GM12878 (cell line): ENCODE data around the gene PSMA1. TPM values are rescaled to one million over a fixed set of nuclear protein-coding genes. Genes with fewer than 3 reads are reported as not detected.

ENCODE experiments used
- ATF7 ChIP-seq: fragments of 450-650 bp; IDR thresholded peaks from 2 replicates; pipeline ENCODE4 v1.6.1; 2016; ENCODE audit warnings: low read depth, mild to moderate bottlenecking
- BHLHE40 ChIP-seq, 2 experiments: fragments of 450-650 bp in 1 of 2; IDR thresholded peaks; 2 replicates each; pipeline ENCODE4 v1.6.1; 2011 to 2017; ENCODE audit warnings: low read depth in 2 of 2, borderline replicate concordance in 1 of 2, improper control_type of control experiment in 1 of 2, low read length in 1 of 2, mild to moderate bottlenecking in 1 of 2
- CBFB ChIP-seq: IDR thresholded peaks from 2 replicates; pipeline ENCODE4 v1.6.1; 2016; ENCODE audit warnings: antibody characterized with exemption, low read depth
- CBX3 ChIP-seq: fragments of 200-600 bp; sonication (generic); IDR thresholded peaks from 2 replicates; pipeline ENCODE4 v1.6.1; 2016; ENCODE audit warnings: low read depth, borderline replicate concordance
- CEBPB ChIP-seq, 2 experiments: fragments of 150-350 bp in 1 of 2; IDR thresholded peaks; 2 replicates each; pipeline ENCODE4 v1.6.1; 2012 to 2014; ENCODE audit warnings: low read depth in 2 of 2, low read length in 2 of 2, borderline replicate concordance in 1 of 2, inconsistent platforms in 1 of 2
- CHD4 ChIP-seq: fragments of 200-600 bp; sonication (generic); IDR thresholded peaks from 2 replicates; pipeline ENCODE4 v1.6.1; 2016; ENCODE audit warnings: mild to moderate bottlenecking
- EGR1 ChIP-seq, 2 experiments: IDR thresholded peaks; 1 replicate in 1 of 2; 2 replicates in 1 of 2; pipeline ENCODE4 v1.6.1; 2011 to 2012; ENCODE audit warnings: low read depth in 2 of 2, low read length in 2 of 2, borderline replicate concordance in 1 of 2, mild to moderate bottlenecking in 1 of 2, moderate library complexity in 1 of 2
- FOXK2 ChIP-seq: fragments of 450-650 bp; IDR thresholded peaks from 2 replicates; pipeline ENCODE4 v1.6.1; 2017; ENCODE audit warnings: mild to moderate bottlenecking, moderate library complexity
- FOXM1 ChIP-seq: IDR thresholded peaks from 2 replicates; pipeline ENCODE4 v1.6.1; 2012; ENCODE audit warnings: low read depth, mild to moderate bottlenecking, inconsistent platforms, low read length, moderate library complexity
- HDGF ChIP-seq: fragments of 450-650 bp; IDR thresholded peaks from 2 replicates; pipeline ENCODE4 v1.6.1; 2016; ENCODE audit warnings: antibody characterized with exemption
- IRF3 ChIP-seq: fragments of 450-650 bp; IDR thresholded peaks from 2 replicates; pipeline ENCODE4 v1.6.1; 2014; ENCODE audit warnings: mild to moderate bottlenecking
- IRF4 ChIP-seq: IDR thresholded peaks from 2 replicates; pipeline ENCODE4 v1.6.1; 2011; ENCODE audit warnings: low read depth, low read length
- JUND ChIP-seq: IDR thresholded peaks from 2 replicates; pipeline ENCODE4 v1.6.1; 2012; ENCODE audit warnings: low read depth, mild to moderate bottlenecking, low read length, improper control_type of control experiment, moderate library complexity
- KDM1A ChIP-seq: fragments of 200-600 bp; sonication (generic); IDR thresholded peaks from 2 replicates; pipeline ENCODE4 v1.6.1; 2016; ENCODE audit warnings: borderline replicate concordance
- NR2C2 ChIP-seq: IDR thresholded peaks from 2 replicates; pipeline ENCODE4 v1.6.1; 2011; ENCODE audit warnings: borderline replicate concordance, low read depth; ENCODE audit not compliant: control insufficient read depth, insufficient read length
- NR2F1 ChIP-seq: fragments of 450-650 bp; conservative IDR thresholded peaks from 2 replicates; pipeline ENCODE4 v1.6.1; 2017; ENCODE audit warnings: mild to moderate bottlenecking
- PAX5 ChIP-seq: IDR thresholded peaks from 2 replicates; pipeline ENCODE4 v1.6.1; 2011; ENCODE audit warnings: low read depth, low read length, borderline replicate concordance
- PKNOX1 ChIP-seq: fragments of 450-650 bp; IDR thresholded peaks from 2 replicates; pipeline ENCODE4 v1.6.1; 2016; ENCODE audit warnings: mild to moderate bottlenecking
- POLR2AphosphoS5 ChIP-seq: IDR thresholded peaks from 2 replicates; pipeline ENCODE4 v1.6.1; 2011; ENCODE audit warnings: mild to moderate bottlenecking, low read length, inconsistent platforms
- SIN3A ChIP-seq: IDR thresholded peaks from 2 replicates; pipeline ENCODE4 v1.6.1; 2012; ENCODE audit warnings: low read depth, low read length, improper control_type of control experiment
- SMAD5 ChIP-seq: IDR thresholded peaks from 2 replicates; pipeline ENCODE4 v1.6.1; 2016; ENCODE audit warnings: antibody characterized with exemption, low read depth
- SP1 ChIP-seq: IDR thresholded peaks from one replicate; pipeline ENCODE4 v1.6.1; 2011; ENCODE audit warnings: low read depth, low read length
- SRF ChIP-seq, 2 experiments: IDR thresholded peaks; 2 replicates each; pipeline ENCODE4 v1.6.1; 2011; ENCODE audit warnings: low read depth in 2 of 2, low read length in 2 of 2, mild to moderate bottlenecking in 1 of 2, moderate library complexity in 1 of 2
- SUZ12 ChIP-seq: fragments of 200-600 bp; sonication (generic); IDR thresholded peaks from one replicate; pipeline ENCODE4 v1.6.1; 2018; ENCODE audit warnings: antibody characterized with exemption, mild to moderate bottlenecking; ENCODE audit not compliant: unreplicated experiment
- ZZZ3 ChIP-seq: IDR thresholded peaks from 2 replicates; pipeline ENCODE4 v1.6.1; 2011; ENCODE audit warnings: low read depth; ENCODE audit not compliant: control insufficient read depth, insufficient read length
- polyA plus RNA-seq, 11 experiments: library from polyadenylated mRNA; depleted of rRNA in 4 of 11; unstranded in 6 of 11; stranded (reverse) in 5 of 11; fragments of >200 nt; fragmentation: Nextera tagmentation in 4 of 11; fragmentation: Illumina TruSeq in 1 of 11; extraction: Ambion mirVana in 4 of 11; extraction: Trizol in 1 of 11; gene quantifications; 1 replicate in 1 of 11; 2 replicates in 10 of 11; pipeline versions ENCODE4 v1.2.1 to v1.2.3, GENCODE V29; 2011 to 2016; ENCODE audit warnings: inconsistent platforms in 2 of 11, missing spikeins in 2 of 11, low read depth in 1 of 11
- total RNA-seq, 4 experiments: library from RNA; depleted of rRNA in 3 of 4; stranded (reverse); fragments of >200 nt in 3 of 4; fragmentation: Illumina TruSeq in 1 of 4; extraction: Trizol in 1 of 4; gene quantifications; 2 replicates each; pipeline versions ENCODE4 v1.2.1 to v1.2.3, GENCODE V29; 2013 to 2021
- TF ChIP-seq, protein P1 (sequence below): IDR thresholded peaks from 2 replicates; pipeline ENCODE4 v1.6.1; 2011; ENCODE audit warnings: mild to moderate bottlenecking, low read depth, low read length, moderate library complexity; ENCODE audit not compliant: insufficient replicate concordance
- TF ChIP-seq, protein P2 (sequence below): IDR thresholded peaks from 2 replicates; pipeline ENCODE4 v1.6.1; 2012; ENCODE audit warnings: low read depth, low read length, improper control_type of control experiment

PSMA1 gene
- total and polyA plus RNA-seq, 10 of the 15 experiments (the other 5 are each of a cell fraction or from before 2014, with no cell fraction given): 185 to 678 (median 299) TPM

- TF ChIP-seq KDM1A (no peak), SUZ12 (no peak), CHD4 (no peak), SMAD5 (0 out of 2 replicates have a peak, but pooled peaks have one; percentile 61), CEBPB (IDR thresholded peaks at IDR 0.05; ENCODE audit: borderline replicate concordance in 1 of 2, low read depth in 2 of 2, low read length in 2 of 2) (peak in 1 of 2 experiments; percentile 47; a peak in 1 of 4 replicates), SRF (IDR thresholded peaks at IDR 0.05; ENCODE audit: low read depth in 2 of 2, low read length in 2 of 2) (peak; percentile 87 to 99), HDGF (no peak), IRF4 (no peak), FOXK2 (peak; percentile 70), FOXM1 (peak; percentile 29; the same call in 1 of the 2 replicates), POLR2AphosphoS5 (peak; percentile 90), SP1 (peak; percentile 88), ATF7 (no peak; the same call in 1 of the 2 replicates), EGR1 (IDR thresholded peaks at IDR 0.05; ENCODE audit: borderline replicate concordance in 1 of 2, low read depth in 2 of 2, low read length in 2 of 2) (peak; percentile 73 to 91), BHLHE40 (IDR thresholded peaks at IDR 0.05; ENCODE audit: borderline replicate concordance in 1 of 2, low read depth in 2 of 2, low read length in 1 of 2) (peak; percentile 55 to 69; a peak in 3 of 4 replicates), CBX3 (no peak), ZZZ3 (no peak), PKNOX1 (peak; percentile 59; the same call in 1 of the 2 replicates), PAX5 (no peak), SIN3A (peak; percentile 95), JUND (peak; percentile 52; the same call in 1 of the 2 replicates), CBFB (peak; percentile 45), IRF3 (peak; percentile 69; the same call in 1 of the 2 replicates), NR2F1 (peak; percentile 63), NR2C2 (peak; percentile 94)
- TF ChIP-seq, protein P1, sequence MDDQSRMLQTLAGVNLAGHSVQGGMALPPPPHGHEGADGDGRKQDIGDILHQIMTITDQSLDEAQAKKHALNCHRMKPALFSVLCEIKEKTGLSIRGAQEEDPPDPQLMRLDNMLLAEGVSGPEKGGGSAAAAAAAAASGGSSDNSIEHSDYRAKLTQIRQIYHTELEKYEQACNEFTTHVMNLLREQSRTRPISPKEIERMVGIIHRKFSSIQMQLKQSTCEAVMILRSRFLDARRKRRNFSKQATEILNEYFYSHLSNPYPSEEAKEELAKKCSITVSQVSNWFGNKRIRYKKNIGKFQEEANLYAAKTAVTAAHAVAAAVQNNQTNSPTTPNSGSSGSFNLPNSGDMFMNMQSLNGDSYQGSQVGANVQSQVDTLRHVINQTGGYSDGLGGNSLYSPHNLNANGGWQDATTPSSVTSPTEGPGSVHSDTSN: peak; percentile 33
- TF ChIP-seq, protein P2, sequence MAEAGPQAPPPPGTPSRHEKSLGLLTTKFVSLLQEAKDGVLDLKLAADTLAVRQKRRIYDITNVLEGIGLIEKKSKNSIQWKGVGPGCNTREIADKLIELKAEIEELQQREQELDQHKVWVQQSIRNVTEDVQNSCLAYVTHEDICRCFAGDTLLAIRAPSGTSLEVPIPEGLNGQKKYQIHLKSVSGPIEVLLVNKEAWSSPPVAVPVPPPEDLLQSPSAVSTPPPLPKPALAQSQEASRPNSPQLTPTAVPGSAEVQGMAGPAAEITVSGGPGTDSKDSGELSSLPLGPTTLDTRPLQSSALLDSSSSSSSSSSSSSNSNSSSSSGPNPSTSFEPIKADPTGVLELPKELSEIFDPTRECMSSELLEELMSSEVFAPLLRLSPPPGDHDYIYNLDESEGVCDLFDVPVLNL: peak; percentile 71; the same call in 1 of the 2 replicates
These were observed at the start of gene PSMA1 (continued) for GRCh38 chr11:14519917-14520746.
